Ureter (tissue), 1 donor: ENCODE measurements around the gene ALG6. TPM values are rescaled to one million over a fixed set of nuclear protein-coding genes. Genes with fewer than 3 reads are reported as not detected.
"Not testable (repeated sequence)": the region's sequence is repeated elsewhere in the genome, so short reads cannot be mapped to it uniquely, and the experiment has no call there.

ENCODE experiments used
- DNase-seq: peaks from one replicate; pipeline ENCODE4 v3.0.0-alpha.2; 2020; ENCODE audit warnings: low spot score
- total RNA-seq: library from RNA; stranded (reverse); gene quantifications from one replicate; pipeline ENCODE4 v1.2.4, GENCODE V29; 2023
- donor health status: DM: yes; HTN: yes; CAD: no.

The ALG6 gene
- total RNA-seq, 1 donor from 2014 or later, result 14.4 TPM

DNA sequence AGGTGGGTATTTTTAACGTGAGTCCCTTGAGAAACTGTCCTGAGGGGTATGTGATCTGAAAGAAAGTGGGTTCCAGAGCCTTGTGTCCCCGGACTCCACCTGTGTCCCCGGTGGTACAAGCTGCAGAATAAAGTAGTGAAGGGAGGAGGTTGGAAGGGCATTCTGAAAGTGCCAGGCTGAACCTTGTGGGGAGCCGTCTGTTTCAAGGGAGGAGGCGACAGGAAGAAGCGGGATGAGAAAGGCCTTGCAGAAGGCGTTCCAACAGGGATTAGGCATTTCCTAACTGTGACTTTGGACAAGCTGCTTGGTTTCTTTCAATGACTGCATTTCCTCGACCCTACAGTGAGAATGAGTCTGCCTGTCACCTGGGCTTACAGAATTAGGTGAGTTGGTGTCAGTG, 39.3 kb upstream of the ALG6 start:
- no peak for DNase-seq

DNA sequence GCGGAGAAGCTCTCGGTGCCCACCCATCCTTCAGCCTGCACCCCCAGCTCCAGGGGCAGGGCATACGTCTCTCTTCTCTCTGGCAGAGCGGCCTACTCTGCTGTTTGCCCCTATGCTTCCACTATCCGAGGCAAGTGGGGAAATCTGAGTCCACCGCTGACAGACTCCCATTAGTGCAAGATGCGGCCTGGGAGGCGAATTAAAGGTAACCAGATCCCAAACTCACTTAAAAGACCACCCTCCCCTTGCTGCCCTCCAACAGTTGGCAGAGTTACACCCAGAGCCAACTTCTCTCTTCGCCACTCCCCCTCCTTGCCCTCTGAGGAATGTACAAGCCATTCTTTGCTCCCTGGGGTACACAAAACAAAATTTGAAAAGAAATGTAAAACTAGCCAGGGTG, 38.6 kb upstream of the ALG6 start:
- DNase-seq, result no peak

DNA sequence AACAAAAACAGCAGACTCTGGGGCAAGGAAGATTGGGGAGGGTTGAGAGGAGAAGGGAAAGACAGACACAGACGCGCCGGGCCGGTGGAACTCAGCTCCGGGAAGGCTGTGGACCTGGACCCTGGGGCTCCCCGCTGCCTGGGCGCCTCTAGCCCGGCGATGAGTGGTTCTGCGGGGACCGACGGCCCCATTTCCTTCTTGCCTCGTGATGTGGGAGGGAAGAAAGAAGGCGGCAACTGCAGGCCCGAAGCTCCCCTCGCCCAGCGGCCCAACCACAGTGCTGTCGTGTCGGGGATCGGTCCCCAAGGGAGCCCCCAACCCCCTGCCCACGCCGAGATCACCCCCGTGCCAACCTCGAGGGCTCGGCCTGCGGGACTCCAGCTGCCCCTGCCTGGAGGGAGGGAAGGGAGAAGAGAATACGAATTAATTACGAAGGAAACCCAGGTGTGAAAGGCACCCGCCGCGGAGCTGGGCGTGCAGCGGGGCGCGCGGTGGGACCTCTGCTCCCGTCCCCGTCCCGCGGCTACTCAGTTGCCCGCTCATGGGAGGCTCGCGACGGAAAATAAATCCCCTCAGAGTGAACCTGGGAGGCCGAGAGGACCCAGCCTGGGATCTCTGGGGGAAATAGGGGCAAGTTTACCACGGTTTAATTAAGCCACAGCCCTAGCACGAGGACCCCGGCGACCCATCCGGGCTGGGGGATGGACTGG, 37.7 kb upstream of the ALG6 start:
- DNase-seq, result no peak

DNA sequence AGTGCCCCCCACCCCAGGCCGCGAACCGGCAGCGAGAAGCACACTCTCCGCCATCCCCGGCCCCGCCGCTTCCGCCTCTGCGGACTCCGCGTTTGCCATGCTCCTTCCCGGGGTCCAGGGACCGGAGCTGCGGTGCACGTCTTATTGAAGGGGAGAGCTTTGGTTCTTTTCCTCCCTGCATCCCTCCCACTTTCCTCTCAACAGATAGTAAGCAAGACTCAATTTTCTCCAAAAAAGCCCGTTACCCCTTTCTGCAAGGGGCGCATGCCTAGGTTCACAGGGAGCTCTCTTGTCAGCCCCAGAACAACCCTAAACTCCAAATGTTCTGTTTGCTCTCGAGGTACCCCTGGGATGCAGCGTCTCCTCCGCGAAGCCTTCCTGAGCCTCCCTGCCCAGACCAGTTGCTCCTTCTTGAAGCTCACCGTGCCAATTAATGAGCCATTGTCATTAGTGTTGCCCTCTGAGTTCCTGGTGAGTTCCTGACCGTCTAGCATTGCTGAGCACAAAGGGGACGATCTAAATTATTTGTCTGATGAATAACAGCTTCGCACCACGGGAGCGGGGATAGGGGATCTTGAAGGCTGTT, 37.0 kb upstream of the ALG6 start:
- DNase-seq, result no peak

DNA sequence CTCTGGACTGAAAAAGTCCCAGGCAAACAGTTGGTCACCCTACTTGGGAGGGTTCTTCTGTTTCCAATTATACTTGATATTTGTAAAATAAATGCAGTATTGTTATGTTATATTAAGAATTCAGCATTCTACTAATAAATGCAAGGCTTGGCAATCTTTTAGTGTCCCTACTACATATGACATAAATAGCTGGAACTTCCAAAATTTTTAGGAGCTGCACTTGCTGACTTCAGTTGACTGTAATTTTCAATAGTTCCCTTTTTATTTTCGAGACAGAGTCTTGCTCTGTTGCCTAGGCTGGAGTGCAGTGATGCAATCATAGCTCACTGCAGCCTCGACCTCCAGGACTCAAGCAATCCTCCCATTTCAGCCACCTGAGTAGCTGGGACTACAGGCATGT, 25.0 kb upstream of the ALG6 start:
- no peak for DNase-seq

DNA sequence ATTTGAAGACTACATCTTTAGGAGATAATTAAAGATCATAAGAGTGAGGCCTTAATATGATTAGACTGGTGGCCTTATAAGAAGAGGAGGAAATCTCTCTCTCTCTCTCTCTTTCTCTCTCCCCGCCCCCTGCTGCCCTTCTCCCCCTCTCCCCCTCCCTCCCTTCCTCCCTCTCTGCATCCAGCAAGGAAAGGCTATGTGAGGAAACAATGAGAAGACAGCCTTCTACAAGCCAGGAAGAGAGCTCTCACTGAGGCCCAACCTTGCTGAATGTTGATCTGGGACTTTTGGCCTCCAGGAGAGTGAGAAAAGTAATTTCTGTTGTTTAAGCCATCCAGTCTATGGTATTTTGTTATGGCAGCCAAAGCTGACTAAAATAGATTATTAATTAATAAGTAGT, 23.5 kb upstream of the ALG6 start:
- no peak for DNase-seq

DNA sequence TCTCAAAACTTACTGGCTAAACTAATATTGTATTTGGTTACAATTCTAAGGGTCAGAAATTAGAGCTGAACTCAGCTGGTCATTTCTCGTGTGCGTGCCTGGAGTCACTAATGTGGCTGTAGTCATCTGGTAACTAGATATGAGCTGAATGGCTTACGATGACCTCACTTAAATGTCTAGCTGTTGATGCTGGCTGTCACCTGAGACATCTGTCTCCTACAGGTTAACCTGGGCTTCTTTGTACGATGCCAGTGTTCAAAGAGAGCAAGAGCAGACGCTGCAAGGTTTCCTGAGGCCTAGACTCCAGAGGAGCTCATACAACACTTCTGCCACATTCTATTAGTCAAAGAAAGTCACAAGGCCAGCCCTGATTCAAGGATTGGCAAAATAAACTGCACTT, 17.1 kb upstream of the ALG6 start:
- no peak for DNase-seq

DNA sequence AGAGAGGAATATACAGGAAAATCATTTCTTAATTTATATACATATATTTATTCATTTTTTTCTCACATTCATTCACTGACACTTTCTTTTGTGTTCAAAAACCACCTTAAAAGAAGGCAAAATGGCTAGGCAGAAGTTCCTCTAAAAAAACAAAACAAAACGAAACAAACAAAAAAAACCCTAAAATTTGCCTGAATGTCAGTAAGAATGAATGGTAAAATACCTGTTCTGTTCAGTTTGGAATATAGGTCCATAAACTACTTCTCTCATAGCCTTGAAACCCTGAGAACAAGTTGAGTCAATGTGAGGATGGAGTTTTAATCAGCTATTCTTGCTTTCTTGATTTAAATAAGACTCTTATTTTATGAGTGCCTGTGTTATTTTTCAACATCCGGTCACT, 14.7 kb upstream of the ALG6 start:
- DNase-seq, result no peak

DNA sequence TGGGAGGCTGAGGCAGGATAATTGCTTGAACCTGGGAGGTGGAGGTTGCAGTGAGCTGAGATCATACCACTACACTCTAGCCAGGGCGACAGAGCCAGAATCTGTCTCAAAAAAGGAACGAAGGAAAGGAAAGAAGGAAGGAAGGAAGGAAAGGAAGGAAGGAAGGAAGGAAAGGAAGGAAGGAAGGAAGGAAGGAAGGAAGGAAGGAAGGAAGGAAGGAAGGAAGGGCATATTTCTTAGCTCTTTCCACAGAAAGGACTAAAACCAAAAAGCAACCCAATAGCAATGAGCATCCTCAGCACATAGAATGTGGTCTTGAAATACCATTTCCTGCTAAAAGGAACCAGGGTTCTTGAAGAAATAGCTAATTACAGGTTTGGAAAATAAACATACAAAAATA, 11.2 kb upstream of the ALG6 start:
- DNase-seq, result not testable (repeated sequence)

DNA sequence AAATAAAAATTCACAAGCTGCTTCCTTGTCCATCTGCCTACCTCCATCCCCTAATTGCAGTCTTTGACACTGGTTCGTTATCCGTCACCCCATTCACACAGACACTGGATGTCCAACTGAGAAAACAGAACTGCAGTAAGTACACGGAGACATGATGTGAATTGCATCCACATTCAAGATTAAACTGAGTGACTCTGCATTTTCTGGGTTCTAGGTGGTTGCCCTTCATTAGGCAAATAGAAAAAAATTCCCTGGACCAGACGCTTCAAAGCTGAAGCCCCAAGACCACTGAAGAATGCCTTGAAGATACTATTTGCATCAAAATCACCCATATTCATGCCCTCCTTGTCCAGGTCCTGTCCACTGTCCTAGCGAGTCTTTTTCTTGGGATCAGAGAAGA, 7.9 kb upstream of the ALG6 start:
- DNase-seq, result no peak

DNA sequence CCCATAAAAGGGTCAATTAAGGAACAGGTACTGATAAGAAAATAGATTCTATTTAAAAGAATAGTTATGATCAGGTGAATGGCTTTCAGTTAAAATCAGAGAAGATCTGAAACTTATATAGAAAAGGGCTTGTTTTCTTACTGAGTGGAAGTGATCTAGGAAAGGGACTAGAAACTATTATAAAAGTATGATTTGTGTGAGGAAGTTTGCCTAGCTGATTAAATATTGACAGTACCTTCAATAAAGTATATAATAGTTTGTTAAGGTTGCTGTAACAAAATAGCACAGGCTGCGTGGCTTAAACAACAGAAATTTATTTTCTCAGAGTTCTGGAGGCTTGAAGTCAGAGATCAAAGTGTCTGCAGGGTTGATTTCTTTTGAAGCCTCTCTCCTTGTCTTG, 5.4 kb upstream of the ALG6 start:
- DNase-seq, result no peak

DNA sequence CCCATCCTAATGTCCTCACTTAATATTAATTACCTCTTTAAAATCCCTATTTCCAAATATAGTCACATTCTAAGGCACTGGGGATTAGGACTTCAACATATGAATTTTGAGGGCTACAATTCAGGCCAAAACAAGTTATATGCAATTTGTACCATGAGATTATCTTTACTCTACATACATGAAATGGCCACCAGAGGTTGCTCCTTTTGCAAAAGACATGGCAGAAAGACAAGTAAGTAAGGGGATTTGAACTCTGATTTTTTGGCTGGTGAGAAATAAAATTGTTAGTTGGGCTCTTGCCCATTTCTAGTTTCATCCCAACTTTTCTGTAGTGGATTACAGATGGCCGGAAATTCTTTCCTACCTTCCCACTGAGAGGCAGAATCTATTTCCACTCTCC, 4.8 kb upstream of the ALG6 start:
- DNase-seq, result no peak

DNA sequence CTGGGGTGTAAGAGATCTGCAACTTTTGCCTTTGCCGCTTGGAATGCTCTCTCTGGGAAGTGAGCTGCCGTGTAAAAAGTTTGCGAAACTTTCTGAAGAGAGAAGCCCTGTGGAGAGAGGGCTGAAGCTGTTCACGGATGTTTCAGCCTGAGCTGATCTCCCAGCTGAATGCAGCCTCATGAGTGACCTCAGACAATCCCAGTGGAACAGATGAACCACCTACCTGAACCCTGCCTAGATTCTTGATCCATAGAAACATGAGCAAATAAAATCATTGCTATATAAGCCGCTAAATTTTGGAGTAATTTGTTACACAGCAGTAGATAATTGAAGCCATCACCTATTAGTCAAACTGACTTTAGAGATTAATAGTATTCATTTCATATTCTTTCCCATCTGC, 4.4 kb upstream of the ALG6 start:
- no peak for DNase-seq

DNA sequence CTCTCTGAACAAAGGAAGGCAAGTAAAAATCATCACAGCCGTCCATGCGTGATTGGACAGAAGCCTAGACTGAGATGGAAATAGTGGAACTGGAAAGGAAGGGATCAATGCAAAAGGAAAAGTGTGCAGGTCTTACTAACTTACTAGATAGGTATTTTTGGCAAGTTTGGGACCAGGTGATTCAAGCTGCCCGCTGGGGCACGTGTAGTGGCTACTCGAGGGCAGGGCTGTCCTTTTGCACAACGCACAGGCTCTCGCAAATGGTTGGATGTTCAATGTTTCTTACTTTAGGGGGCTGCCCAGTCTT, 566 bp upstream of the ALG6 start:
- DNase-seq, result no peak

DNA sequence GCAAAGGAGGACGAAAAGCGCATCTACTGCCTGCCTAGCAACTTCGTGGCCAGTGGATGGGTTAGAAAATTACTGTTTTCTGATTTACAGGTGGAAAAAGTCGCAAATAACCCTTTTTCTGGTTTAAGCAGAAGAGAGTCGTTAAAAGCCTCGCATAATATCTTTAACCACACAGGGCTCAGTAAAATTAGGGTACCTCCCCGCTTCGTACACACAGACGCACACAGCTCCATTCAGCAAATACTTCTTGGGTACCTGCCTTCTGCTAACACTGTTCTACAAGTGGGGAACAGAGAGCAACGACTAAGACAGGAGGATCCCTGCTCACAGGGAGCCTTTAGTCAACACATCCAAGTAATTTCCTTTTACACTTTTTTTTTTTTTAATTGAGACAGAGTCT, 704 bp downstream of the ALG6 start:
- no peak for DNase-seq

DNA sequence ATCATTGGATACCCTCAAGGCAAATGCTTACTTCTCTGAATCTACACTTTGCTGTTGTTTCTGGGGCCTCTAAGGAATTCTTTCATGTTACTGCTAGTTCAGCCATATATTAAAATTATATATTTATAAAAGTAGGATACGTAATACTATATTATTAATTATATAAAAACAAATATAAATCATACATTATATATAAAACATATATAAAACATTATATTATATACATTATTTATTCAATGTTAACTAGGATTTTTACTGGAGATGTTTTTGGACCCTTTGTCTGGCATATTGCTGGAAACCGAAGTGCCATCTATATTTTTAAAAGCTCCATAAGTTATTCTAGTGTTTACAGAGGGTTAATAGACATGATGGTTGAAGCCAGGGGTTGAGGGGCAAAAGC, 12.2 kb downstream of the ALG6 start:
- no peak for DNase-seq

DNA sequence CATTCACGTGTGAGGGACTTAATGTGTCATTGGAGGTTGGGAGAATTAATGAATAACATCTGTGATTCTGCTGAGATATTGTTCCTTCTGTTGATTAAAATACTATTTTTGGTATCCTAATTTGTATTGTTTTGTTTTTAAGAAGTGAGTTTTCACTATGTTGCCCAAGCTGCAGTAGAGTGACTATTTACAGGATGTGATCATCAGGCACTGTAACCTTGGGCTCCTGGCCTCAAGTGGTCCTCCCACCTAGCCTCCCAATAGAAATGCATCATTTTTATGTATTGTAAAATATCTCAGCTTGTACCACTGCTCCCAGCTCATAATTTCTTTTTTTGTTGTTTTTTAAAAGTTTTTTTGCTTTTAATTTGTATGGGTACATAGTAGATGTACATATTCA, 14.3 kb downstream of the ALG6 start:
- no peak for DNase-seq

DNA sequence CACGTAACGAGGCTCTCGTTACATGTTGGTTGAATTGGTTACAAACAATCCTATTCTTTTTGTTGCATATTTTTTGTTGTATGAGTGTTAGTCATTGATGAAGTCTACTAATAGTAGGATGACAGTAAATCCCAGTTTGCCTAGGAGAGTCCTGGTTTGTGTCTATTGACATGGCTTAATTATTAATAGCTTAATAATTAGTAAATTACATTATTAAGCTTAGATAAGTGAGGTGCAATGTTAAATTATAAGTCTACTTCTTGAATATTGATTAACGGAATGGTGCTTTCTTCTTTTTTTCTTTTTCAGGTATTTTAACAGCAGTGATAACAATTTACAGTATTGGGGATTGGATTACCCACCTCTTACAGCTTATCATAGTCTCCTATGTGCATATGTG, 34.5 kb downstream of the ALG6 start:
- DNase-seq, result no peak

DNA sequence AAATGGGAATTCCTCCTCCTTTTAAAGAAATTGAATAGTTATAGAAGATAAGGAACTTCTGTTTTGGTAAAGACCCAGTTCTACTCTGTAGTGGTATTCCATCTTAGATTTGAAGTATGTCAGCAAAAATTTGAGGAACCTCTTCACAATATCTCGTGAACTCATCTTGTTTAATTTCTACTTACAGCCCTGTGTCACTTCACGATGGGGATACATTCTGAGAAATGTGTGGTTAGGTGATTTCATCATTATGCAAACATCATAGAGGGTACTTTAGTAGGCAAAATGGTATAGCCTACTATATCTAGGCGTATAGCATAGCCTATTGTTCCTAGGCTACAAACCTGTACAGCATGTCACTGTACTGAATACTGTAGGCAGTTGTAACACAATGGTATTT, 36.0 kb downstream of the ALG6 start:
- DNase-seq, result no peak

DNA sequence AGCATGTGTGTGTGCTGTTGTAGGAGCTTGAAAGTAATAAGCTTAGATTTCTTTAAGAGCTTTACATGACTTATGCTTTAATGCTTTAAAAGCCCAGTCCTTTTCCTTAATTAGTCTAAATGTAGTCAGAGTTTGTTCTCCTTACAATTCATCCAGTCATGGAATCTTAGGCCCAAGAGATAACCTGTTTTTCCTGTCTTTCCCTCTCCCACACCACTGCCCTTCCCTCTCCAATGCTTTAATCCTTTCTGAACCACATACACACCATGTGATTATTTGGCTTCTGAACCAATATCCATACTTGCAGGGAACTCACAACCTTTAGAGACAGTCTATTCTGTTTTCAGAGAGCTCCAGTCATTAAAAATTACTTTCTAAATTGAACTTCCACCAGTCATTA, 37.6 kb downstream of the ALG6 start:
- no peak for DNase-seq

DNA sequence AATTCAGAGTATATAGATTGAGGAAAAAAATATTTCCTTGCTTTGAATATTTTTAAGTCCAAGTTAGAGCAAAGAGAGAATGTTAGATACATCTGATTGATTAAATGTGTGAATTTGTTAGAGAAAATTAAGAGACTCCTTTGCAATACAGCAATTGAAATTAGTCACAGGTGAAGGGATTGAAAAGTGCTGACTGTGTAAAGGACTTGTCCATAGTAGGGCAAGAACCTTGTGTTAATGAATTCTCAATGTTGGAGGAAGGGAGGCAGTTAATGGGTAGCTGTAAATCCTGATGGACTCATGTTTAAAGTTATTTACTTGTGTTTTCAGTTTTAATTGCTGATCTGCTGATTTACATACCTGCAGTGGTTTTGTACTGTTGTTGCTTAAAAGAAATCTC, 38.6 kb downstream of the ALG6 start:
- no peak for DNase-seq

DNA sequence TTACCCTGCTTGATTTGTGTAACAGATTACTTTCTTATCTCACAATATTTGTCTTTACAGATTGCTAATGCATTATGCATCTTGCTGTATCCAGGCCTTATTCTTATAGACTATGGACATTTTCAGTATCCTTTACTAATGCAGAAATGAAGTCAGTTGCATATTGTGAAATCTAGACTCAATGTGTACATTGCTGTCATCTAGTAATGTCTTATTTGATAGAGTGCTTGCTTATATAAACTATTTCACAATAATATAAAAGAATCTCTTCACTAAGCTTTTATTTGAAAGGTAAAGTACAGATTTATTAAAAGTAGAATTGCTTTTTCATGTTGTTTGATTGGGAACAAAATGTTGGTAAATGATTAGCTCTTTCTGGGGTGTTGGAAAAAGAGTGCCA, 39.6 kb downstream of the ALG6 start:
- DNase-seq, result no peak

DNA sequence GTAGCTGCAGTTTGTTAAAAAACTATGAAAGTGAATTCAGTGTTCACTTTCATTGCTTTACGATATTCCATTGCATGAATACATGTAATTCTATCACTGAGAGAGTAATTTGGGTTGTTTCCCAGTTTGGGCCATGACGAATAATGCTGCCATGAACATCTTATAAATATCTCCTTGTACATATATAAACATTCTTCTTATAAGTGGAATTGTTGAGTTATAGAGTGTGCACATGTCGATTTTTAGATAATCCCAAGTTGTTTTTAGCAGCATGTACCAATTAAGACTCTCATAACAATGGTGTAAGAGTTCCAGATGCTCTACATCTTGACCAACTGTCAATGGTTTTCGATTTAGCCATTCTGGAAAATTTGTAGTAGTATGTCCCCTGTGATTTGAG, 40.9 kb downstream of the ALG6 start:
- DNase-seq, result no peak

DNA sequence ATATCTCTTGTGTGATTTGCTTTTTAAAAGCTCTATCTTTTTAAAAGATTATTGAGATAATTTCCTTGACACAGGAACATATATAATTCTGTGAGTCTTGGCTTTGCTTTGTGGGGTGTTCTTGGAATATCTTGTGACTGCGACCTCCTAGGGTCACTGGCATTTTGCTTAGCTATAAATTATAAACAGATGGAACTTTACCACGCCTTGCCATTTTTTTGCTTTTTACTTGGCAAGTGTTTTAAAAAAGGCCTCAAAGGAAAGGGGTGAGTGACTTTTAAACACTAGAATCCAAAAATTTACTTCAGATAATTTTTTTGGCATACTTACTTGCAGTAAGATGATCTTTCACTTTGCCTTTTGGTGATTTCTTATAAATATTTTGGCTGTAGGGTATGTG, 43.6 kb downstream of the ALG6 start:
- DNase-seq, result no peak
